Stimulated activated CD4-positive, alpha-beta T cell treated with anti-CD3 and anti-CD28 coated beads, TNF-alpha, amount 100 ng/mL, for 48 hours (primary cell): ENCODE data around the gene SMOC1.

ENCODE experiments used
- DNase-seq, 3 donors: peaks; one replicate each; pipeline ENCODE4 v3.0.0-alpha.2; 2020; ENCODE audit warnings: low read depth in 3 of 3

SMOC1 gene

GRCh38 chr14:69980457-69981425 is 101.5 kb downstream of the SMOC1 start:
- no peak for DNase-seq

DNA sequence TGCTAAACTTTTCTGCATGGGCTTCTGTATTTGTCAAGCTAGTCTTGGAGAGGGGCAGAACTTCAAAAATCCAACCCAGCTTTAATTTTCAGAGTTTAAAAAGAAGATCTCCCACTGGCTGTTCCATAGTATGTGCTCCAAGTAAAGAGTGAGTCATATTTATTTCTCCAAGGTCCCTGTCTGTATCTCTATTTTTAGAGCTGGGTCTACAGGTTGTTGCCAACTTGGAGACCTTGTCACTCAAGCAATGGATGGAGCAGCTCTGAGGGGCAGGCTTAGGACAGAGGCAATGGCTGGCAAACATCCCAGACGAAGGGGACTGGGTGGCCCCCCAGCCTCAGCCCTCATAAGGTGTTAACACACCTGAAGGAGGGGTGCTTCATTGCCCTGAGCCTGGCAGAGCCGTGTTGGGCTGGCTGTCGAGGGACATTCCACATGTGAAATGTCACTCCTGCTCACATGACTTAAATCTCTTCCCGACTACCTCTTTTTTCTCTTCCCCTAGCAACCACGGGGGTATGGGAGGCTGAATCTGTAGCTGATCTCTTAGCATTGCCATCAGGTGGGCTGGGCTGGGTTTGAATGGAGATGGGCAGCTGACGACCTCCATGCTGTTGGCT is 103.1 kb downstream of the SMOC1 start:
- no peak for DNase-seq

DNA sequence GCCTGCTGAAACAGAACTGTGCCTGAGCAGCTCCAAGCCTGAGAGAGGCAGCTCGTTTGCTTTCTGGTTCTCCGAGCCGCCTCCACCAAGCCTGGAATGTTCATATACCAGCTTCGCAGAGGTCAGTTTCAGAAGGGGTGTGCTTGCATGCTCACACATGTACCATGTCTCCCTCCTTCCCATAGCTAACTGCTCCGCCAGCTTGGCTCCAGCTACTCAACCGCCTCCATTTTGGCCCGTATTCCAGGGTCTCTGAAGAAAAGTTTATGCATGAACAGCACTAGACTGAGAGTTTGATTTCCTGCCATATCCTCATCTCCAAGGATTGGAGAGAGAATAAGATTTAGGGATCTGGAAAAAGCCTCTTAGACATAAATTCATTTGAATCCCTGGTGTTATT is 103.7 kb downstream of the SMOC1 start:
- no peak for DNase-seq

DNA sequence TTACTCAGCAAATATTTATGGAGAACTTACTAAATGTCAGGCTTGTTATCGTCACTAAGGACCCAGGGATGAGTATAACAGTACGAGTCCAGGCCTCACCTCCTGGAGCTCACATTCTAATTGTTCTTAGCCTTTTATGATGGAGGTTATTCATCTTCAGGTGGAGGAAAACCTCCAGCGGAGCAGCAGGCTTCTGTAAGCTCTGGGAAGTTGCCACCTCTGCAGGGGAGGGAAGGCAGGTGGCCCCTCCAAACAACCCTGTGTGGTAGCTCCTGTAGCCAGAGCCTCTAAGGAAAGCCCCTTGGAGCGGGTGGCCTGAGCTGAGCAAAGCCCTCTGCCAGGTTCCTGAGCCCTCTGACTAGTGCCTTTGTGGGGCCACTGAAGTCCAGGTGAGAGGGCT is 104.1 kb downstream of the SMOC1 start:
- DNase-seq, result no peak

- DNase-seq, result no peak
Measured at GRCh38 chr14:69985463-69985862, 106.2 kb downstream of the SMOC1 start.

DNA sequence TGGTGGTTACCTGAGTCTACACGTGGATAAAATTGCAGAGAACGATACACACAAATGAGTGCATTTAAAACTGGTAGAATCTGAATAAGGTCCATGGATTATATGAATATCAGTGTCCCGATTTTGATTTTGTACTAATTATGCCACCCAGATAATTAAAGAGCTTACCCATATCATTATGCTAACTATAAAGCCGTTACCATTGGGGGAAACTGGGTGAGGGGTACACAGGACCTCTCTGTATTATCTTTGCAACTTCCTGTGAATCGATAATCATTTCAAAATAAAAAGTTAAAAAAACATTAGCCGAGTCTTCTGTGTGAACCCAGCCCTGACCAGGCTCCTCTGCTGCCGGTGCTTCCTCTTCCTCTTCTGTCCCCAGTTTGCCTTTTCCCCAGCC is 107.1 kb downstream of the SMOC1 start:
- DNase-seq, result no peak

GRCh38 chr14:69987406-69988121 is 108.3 kb downstream of the SMOC1 start:
- DNase-seq, result no peak

GRCh38 chr14:69988979-69989378 is 109.8 kb downstream of the SMOC1 start:
- DNase-seq, result no peak

GRCh38 chr14:69989622-69990021 is 110.4 kb downstream of the SMOC1 start:
- no peak for DNase-seq

GRCh38 chr14:69990323-69990722 is 111.1 kb downstream of the SMOC1 start:
- no peak for DNase-seq

- no peak for DNase-seq
Measured at GRCh38 chr14:69991422-69991821, 112.2 kb downstream of the SMOC1 start.

GRCh38 chr14:69992564-69992963 is 113.3 kb downstream of the SMOC1 start:
- no peak for DNase-seq

- DNase-seq, result no peak
Measured at GRCh38 chr14:69993326-69993725, 114.1 kb downstream of the SMOC1 start.

DNA sequence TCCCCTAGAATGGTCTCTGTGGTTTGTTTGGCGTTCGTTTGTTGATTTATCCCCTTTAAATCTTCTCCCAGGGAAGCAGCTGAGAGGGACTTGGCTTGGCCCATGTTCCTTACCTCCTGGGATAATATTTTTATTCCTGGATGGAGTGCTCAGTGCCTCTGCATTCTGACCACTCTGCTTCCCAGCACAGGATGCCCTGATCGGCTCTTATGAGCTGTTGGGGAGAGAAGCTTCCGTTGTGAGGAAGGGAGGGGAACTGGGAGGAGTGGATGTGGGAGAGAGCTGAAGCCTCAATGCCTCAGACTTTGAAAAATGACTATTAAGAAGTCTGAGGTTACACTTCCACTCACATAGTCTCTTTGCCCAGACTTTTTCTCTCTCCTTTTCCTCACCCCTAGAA is 114.8 kb downstream of the SMOC1 start:
- DNase-seq, result no peak

GRCh38 chr14:69996216-69996615 is 117.0 kb downstream of the SMOC1 start:
- DNase-seq, result no peak

DNA sequence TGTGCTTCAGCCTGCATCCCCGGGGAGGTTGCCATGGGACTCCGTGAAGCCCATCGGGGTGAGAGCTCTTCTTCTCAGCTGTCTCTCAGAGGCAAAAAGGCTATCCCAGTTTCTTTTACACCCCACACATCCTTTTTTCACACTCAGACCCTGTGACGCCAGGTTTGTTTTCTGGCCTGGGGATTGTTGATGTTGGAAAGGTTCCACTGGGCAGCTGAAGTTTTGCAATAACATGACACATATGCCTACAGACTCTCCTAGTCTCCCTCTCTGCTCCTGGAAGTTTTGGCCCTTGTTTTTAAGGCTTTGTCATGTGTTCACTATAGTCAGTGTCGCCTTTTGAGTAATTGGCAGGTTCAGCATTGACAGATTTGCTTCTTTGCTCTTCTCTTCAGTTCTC is 118.6 kb downstream of the SMOC1 start:
- no peak for DNase-seq

DNA sequence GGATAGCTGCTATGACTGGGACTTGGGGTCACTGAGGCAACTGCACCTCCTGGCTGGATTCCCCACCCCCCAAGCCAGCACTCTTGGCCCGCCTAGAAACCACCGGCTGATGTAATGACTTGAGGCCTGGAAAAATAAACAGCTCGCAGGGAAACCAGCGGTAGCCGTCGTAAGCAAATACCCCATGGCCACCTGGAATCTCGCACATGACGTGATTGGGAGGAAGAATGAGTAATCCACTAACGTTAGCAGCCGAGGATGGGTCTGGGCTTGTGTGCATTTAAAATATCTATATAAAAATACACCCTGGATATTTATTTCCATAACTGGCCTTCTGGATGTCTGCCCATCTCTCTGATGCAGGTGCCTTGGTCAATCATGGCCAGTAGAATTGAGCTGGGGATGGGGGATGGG is 120.1 kb downstream of the SMOC1 start:
- no peak for DNase-seq

GRCh38 chr14:70000601-70001000 is 121.4 kb downstream of the SMOC1 start:
- no peak for DNase-seq

DNA sequence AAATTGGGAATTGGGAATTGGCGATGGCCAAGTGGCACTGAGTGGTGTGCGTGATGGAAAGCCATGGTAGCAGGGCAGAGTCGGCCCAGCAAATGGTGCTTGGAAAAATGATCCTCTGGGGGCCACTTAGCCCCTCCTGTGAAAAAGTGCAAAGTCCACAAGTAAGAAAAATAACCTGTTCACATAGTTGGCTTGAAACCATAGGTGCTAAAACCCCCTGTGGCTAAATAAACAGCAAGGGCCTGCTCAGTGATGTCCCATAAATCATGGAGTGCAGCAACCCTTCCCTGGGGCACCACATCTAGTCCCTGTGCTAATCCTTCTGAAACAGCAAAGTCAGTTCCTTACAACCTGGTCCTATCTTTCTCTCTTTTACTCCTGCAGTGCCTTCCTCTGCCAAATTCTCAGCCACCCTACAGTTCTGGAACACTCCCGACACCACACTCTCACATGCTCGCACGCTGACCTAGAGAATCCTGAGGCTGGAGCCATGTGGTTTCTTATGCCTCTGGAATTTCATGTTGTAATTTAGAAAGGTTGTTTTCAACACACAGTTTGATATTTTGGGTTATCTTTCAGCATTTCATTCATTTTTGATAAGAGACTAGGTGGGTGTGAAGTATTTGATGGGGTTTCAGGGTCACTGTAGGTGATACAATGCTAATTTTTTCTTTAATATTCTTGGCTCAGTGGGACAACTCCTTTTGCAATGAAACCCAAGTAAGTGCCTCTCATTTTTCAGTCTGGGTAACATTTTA is 123.6 kb downstream of the SMOC1 start:
- DNase-seq, result no peak

GRCh38 chr14:70004791-70005190 is 125.6 kb downstream of the SMOC1 start:
- DNase-seq, result no peak

GRCh38 chr14:70005281-70005805 is 126.1 kb downstream of the SMOC1 start:
- no peak for DNase-seq

DNA sequence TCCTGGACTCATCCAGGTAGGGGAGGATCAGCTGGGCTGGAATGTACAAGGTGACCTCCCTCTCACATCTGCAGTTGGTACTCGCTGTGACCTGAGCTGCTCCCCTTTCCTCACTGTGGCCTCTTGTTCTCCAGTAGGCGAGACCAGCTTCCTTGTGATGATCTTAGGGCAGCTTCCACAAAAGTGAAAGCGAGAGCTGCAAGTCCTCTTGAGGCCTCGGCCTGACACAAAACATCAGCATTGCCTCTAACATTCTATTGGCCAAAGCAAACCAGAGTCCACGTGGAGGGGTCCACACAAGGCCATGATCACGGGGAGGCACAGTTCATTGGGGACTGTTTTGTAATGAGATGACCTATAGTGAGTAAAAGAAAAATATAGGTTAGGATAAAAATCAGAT is 127.5 kb downstream of the SMOC1 start:
- DNase-seq, result no peak
